Gastroesophageal sphincter (tissue), 3 donors: ENCODE data around the gene DET1.
"Not testable (repeated sequence)": the region's sequence is repeated elsewhere in the genome, so short reads cannot be mapped to it uniquely, and the experiment has no call there.

ENCODE experiments used
- CTCF ChIP-seq, 4 experiments: fragments of 200-600 bp in 2 of 4; fragments of 450-650 bp in 2 of 4; sonication (generic) in 1 of 4; IDR thresholded peaks; one replicate each; pipeline ENCODE4 v1.5.1; 2017 to 2019; ENCODE audit warnings: antibody characterized with exemption in 4 of 4, mild to moderate bottlenecking in 2 of 4, moderate library complexity in 2 of 4
- POLR2A ChIP-seq, 2 donors: fragments of 450-650 bp; IDR thresholded peaks; one replicate each; pipeline ENCODE4 v1.6.1; 2017; ENCODE audit warnings: antibody characterized with exemption in 2 of 2, mild to moderate bottlenecking in 2 of 2, moderate library complexity in 1 of 2
- POLR2AphosphoS5 ChIP-seq: sonication (generic); formaldehyde crosslinking; IDR thresholded peaks from one replicate; pipeline ENCODE4 v1.6.1; 2017; ENCODE audit warnings: antibody characterized with exemption

- TF ChIP-seq CTCF (IDR thresholded peaks at IDR 0.05); POLR2A (IDR thresholded peaks at IDR 0.05); POLR2AphosphoS5: not testable (repeated sequence)
Measured at GRCh38 chr15:88540350-88540749, 6.1 kb downstream of the DET1 start.
